ENCODE results near the gene BIK.
"Not testable (repeated sequence)": the region's sequence is repeated elsewhere in the genome, so short reads cannot be mapped to it uniquely, and the experiment has no call there.

BIK gene

DNA sequence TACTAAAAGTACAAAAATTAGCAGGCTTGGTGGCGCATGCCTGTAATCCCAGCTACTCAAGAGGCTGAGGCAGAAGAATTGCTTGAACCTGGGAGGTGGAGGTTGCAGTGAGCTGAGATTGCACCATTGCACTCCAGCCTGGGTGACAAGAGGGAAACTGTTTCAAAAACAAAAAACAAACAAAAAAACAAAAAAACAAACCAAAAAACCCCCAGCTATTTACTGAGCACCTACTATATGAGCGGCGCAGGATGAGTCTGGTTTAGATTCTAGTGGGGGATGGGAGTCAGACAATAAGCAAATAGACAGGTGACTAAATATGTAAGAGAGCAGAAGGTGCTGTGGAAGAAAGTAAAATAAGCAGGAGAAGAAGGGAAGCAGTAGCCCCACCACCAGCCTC lies 5.6 kb upstream of the BIK start:
- not testable (repeated sequence) for DNase-seq

DNA sequence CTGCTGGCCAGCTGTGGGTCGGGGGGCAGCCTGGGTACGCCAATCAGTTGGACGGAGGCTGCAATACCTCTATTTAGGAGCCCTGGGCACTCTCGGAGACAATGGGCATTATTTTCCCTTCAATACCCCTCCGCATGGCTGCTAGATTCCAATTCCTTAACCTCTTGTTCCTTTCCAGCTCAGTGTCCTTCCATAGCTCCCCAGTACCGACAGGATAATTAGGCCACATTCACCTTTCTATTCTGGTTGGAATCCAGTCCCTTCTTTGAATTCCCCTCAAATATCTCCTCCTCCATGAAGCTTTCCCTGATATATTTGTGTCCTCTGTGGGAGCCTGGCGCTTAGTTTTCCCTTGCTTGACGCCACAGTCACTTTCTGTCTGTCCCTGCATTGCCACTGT lies 4.2 kb upstream of the BIK start:
- DNase-seq: no peak

DNA sequence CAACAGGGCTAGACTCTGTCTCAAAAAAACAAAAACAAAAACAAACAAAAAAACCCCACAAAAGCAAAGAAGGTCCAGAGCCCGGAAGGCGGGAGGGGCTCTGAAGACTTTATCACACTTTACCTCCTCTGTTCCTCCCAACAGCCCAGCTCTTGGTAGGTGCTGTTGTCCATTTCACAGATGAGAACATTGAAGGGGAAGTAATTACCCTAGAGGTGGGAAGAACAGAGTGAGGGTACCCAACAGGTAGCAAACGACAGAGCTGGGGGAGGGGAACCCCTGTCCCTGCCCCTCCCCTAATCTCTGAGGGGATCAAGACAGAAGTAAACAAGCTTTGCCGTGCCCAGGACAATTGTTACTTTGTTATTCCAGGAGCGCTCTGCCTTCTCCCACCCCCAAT lies 1.0 kb upstream of the BIK start:
- no peak for DNase-seq

DNA sequence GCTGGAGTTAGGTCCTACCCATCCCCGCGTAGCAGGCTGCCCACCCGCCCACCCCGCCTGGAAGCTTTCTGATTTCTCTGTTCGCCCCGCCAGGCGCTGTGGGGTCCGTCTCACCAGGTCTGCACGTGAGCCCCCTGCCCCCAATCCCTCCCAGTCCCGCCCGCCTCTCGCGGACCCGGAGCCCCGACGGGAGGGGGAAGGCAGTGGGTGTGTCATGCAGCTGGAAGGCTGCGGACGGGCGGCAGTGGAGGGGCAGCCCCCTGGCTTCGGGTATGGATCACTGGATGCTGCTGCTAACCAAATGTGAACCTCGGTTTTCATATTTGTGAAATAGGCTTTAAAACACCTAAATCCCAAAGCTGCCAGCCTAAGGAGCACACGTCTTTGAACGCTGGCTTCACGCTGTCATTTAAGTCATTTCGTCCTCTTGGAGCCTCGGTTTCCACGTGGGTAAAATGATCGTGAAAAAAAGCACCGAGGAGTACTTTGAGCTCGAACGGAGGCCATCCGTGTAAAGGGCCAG lies 568 bp upstream of the BIK start:
- DNase-seq: no peak

DNA sequence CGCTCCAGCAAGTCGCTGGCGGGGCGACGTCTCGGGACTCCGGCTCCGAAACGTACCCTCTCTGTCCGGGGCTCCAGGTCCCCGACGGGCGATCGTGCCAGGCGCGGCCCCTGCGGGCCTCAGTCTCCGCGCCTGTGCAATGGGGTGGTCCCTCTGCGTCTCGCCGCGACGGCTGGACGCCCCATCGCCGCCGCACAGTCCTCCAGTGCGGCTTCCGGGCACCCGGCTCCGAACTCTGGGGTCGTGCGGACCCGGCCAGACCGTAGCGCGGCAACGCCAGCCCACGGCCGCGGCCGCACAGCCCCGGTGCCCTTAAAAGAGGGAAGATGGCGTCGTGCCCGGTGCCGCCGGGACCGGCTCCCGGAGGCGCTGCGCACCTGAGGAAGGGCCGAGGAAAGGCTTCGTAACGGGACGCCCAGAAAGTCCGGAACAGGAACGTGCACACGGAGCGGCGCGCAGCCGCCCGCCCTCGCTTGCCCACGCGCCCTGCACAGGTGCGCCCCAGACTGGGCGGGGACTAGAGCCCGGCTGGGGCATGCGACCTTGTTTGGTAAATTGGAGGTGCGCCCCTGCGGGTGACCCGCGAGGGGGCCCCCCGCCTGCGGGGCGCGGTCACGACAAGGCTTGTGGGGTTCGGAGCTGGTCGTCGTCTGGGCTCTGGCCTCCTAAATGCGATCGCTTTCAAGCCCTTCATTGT lies 525 bp downstream of the BIK start:
- peak in 3 of 5 donors; percentile 28 to 42 (median 33) for DNase-seq

DNA sequence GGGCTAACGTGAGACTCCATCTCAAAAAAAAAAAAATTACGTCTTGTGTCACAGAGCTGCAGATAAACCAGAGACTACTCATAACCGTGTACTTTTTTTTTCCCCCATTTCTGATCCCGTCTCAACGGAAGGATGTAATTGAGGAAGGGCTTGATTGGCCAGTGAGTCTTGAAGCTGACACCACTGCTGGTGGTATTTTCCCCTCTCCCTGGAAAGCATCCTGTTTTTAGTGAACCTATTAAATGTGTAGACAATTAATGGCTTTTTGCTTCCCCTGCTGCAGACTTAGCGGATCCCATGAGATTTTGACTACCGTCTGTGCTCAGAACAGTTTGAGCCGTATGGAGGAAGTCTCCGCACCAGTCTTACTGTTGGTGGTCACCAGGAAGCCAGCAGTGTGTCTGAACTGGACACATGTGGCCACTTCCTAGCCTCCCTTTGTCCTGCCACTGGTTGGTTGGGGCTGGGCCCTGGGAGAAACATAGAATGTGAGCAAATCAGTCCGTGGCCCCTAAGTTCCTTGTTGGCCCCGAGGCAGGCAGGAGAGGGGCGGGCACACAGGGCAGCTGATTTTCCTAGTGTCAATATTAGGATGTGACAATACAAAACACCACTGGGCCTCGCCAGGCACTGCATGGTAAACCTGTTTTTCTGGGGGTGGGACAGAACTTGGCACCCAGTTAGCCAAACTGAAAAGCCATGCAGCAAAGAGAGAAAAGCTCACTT lies 3.1 kb downstream of the BIK start:
- DNase-seq: no peak

DNA sequence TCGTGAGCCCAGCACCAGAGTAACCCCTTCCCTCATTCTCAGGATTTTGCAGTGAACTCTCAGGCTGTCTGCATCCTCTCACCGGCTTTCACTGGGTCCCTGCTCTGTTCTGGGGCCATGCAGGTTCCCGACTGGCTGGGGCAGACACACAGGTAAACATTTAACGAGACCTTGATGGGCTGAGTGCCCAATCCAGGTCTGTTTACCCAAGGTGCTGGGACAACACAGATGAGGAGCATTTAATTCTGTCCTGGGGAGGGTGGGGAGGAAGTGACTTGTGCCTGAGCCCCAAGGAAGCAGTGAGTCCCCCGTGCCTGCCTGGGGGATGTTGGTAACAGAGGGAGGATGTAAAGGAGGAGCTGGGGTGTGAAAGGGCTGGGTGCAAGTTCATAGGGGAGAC lies 4.4 kb downstream of the BIK start:
- no peak for DNase-seq

DNA sequence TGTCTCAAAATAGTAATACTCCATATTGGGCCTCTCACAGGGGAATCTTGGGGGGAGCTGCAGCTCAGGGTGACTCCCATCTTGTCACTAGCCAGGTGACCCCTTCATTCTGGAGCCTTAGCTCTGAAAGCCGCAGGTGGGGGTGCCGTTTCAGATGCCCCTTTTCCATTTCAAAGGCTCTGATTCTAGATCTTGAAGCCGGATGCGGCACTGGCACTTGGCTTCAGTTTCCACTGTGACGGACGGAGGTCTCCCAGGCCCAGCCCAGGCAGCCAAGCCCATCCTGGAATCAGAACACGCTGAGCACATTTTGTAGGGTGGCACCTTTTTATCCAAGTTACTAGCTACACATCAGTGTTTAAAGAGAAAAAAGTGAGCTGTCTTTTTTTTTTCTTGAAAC lies 6.4 kb downstream of the BIK start:
- no peak for DNase-seq

DNA sequence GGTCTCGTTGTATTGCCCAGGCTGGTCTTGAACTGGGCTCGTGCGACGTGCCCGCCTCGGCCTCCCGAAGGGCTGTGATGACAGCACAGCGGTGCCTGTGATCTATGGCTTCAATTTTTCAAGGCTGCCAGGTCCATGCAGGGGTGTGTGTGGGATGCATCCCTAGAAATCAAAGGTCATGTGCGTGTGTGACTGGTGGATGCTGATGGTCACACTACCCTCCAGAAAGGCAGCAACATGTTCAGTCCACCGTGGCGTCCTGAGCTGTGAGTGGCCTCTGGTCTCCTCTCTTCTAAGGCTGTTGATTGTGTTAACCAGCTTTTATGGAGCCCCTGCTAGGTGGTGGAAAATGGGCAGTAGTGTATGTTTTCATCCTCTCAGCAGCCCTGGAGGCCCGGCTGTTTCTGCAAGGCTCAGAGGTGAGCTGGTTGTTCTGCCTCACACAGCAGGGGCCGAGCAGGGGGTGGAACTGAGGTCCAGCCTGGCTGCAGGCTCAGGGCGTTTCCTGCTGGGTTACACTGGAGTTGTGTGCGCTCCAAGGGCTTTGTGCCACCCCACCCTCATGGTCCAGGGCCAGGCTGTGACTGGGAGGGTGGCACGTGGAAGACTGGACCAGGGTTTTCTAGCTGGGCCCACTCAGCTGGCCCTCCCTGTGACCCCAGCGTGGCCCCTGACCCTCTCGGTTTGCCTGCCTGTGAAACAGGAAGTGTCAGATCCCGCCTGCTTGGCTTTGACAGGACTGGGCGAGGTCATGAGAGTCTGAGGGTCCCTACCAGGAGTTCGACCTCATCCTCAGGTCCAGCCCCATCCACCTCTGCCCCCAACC lies 7.7 kb downstream of the BIK start:
- no peak for DNase-seq

DNA sequence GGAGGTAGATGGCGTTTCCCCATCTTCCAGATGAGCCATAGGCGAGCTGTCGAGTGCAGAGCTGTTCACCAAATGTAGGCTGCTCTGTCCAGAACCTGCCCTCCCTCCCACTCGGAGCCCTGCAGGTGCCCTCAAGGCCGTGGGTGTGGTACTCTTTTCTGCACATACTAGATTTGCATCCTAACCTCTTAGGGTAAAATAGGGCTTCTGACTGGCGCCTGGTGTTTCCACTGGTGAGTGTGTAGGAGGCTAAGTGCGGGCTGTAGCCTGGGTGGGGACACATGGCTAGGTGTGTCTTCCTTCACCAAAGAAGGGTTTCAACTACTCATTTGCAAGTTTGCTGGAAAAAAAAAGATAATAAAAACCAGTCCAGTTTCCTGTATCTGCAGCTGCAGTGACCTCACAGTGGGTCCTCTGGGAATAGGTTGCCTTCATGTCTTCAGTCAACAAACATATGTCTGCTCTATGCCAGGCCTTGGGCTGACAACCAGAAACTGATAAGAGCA lies 8.5 kb downstream of the BIK start:
- DNase-seq: no peak

DNA sequence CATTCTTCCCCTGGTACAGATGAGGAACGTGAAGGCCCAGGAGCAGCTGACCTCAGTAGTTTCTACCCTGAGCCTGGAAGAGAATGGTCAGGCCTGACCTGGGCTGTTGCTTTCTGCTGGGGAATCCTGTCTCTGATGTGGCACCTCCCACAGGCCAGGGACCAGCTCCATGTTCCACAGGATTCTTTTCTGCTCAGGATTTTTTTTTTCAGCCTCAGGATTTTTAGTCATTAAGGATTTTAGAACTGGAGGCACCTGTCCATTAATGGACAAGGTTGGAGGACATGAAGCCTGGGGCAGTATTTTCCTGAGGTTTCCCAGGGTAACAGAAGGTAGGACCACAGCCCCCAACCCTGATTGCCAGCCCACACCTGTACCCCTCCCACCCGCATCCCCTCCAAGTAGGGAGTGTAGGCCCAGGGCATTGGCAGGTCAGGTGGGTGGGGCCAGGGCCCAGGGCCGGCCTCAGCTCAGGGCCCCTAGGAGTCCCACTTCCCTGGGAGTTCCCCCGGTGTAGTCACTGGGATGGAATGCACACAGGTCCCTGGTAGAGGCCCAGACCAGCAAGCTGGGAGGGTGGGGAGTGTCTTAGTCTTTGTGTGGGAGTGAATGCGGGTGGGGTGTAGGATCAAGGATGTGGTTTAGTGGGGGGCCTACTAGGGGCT lies 16.1 kb downstream of the BIK start:
- no peak for DNase-seq

DNA sequence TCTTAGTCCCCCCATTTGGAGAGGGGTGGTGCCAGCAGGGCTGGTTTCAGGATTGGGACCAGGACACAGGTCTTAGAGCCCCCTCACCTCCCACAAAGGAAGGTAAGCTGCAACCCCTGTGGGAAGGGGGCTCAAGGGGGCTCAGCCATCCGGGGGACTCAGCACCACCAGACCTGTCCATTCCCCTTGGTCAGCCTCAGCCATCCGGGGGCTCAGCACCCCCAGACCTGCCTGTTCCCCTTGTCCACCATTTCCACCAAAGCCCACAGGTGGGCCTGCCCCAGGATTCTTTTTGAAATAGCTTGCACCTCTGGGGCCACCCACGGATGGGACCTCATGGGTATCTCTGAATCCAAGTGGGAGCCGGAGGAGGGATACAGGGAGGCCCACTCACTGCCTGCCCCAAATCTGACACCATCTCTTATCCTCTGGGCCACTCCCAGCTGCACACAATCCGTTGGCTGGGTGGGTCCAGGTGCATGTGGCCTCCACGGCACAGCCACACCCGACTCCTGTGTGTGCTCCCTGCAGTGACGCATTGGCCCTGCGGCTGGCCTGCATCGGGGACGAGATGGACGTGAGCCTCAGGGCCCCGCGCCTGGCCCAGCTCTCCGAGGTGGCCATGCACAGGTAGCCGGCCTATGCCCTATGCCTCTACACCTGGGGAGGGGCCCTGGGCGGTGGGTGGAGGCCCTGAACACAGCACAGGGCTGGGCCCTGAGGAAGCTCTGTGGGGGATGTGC lies 16.8 kb downstream of the BIK start:
- DNase-seq: no peak

DNA sequence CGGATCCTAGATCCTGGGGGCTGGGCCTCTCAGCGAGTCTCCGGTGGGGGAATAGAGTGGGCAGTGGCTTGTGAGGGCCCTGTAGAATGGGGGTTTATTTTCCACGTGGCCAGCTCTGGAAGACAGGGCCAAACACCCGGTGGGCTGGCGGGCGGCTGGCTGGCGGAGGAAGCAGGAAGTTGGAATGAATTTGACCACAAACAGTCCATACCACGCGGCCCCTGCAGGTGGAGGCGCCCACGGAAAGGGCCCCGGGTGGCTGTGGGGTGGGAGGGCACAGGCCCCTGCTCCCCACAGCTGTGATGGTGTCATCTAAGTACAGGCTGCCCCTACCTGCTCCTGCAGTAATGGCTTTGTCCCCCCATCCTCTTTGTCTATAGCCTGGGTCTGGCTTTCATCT lies 17.6 kb downstream of the BIK start:
- no peak for DNase-seq

DNA sequence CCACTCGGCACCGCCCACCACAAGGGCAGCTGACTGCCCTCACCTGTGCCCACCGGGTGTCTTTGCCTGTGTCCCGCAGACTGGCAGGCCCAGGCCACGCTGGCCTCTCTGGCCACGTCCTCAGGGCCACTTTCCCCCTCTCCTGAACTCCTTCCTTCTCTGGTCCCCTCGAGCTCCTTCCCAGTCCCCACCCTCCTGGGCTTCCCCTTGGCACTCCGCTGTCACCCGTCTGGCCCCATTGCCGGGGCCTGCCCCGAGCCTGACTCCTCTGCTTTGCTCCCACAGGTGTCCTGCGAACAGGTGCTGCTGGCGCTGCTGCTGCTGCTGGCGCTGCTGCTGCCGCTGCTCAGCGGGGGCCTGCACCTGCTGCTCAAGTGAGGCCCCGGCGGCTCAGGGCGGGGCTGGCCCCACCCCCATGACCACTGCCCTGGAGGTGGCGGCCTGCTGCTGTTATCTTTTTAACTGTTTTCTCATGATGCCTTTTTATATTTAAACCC lies 18.4 kb downstream of the BIK start:
- DNase-seq: no peak

DNA sequence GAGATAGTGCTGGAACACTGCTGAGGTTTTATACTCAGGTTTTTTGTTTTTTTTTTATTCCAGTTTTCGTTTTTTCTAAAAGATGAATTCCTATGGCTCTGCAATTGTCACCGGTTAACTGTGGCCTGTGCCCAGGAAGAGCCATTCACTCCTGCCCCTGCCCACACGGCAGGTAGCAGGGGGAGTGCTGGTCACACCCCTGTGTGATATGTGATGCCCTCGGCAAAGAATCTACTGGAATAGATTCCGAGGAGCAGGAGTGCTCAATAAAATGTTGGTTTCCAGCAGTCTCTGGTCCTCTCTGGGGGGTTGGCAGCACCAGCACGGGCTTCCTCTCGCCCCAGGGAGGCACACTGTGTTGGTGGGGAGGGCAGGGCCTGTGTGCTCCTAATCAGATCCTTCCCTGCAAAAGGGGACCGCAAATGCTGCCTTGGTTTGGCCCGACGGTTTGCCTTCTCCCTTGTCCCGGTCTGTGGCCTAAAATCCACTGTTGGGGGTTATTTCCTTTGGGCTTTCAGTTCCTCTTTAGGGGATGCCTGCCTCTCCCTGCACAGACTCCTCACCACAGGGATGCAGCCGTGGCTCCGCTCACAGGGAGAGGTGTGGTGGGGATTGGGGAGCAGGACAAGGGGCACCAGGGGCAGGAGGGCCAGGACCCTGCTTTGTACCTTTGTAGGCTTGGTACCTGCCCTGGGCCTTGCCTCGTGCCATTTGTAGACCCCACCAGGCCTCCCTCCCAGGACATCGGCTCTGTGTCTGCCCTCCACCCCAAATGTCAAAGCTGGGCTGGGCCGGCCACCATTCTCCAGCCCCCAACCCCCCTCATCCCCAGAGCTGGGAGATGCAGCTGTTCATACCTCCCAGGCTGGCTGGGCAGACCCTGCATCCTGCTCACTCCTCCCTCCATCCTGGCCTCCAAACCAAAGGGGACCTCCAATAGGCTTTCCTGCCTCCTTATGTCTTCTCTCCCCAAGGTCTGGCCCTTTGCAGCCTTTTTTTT lies 19.2 kb downstream of the BIK start:
- DNase-seq: no peak

DNA sequence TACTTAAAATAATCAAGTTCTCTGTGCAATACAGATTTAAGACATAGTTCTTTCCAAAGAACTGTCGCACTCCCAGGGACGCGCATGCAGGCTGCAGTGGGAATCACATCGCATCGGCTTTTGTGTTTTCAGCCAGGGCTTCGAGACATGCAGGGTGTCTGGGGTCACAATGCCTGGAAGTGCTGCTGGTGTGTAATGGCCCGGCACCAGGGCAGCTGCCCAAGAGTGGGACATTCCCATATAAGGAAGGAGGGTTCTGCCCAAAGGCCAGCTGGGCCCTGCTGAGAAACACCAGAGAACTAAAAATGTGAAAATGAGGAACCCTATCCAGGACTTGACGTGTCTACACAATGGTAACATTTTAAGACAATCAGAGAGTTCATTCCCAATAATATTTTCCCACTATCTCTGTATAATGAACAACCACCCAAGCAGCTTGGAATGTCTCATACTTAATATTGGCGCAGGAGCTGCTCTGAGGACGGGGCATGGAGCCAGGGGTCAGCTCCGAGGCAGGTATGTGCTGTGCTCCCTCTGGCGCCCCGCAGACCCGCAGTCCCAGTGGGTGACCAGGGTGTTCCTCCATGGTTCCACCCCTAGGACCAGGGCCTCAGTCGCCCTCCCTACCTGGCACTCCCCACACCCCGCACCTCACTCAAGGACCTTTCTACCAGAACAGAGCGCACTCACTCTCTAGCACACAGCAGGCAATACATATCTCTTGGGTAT lies 21.4 kb downstream of the BIK start:
- no peak for DNase-seq

DNA sequence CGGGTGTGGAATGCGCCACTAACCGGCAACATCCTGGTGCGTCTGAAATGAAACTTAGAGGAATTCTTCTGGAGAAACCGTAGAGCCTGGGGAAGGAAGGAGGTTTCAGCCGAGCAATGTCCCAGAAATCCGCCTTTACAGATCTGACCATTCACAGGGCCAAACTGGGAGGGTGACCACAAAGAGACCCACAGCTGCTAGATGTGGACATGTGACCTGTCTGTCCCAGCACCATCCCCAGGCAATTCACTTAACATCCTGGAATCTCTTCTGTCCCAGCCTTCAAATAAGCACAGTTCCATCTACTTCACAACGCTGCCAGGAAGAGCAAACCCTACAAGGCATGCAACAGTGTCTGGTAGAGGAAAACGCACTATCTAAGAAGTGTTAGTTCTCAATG lies 22.9 kb downstream of the BIK start:
- DNase-seq: no peak

DNA sequence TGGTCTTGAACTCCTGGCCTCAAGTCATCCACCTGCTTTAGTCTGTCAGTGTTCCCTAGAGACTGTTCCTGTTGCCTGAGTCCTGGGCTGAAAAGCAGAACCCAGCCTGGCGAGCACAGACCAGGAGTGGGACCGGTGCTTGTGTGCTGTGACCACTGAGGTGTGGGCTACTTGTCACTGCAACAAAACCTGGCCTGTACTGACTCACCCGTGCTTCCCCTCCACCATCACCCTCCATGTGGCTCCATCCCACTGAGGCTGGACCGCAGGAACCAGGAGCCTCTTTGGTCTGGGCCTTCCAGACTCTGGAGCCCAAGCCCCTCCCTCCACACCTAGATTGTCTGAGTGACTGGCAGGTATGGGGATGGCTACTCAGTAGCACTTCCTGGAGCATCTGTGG lies 24.0 kb downstream of the BIK start:
- no peak for DNase-seq

DNA sequence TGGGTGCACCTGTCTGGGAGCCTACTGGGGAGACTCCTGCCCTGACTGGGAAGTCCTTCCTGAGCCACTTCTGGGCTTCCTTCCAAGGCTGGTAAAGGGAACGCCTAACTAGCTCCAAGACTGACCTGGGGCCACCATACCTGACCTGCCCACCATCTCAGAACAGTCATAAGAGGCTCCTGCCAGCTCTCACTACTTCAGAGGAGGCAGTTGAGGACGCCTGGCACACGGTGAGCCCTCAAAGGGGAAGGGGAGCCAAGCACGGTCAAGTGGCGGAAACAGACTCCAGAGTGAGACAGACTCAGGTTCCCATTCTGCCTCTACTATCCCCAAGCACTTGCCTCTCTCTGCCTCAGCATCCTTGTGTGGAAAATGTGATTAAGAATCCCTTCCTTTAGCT lies 25.0 kb downstream of the BIK start:
- no peak for DNase-seq

DNA sequence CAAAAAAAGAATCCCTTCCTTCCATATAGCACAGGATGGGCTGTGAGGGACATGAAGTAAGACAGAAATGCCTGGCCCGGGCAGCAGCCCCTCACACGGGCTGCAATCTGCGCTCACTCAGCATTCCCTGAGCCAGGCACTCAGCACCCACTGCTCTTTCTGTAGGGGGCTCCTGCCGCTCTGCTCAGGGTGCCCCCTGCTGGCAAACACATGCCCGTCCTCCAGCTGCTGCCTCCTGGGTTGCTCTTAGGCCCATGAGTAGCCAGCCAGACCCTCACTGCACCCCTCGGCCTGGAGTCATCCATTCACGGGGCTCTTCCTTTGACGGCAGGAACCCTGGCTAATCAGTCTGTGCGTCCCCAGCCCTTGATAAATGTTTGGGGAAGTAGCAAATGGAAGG lies 25.7 kb downstream of the BIK start:
- peak in 3 of 5 donors; percentile 17 to 32 (median 21) for DNase-seq
